Ecto neural progenitor cell (in vitro differentiated cells): ENCODE results near the gene FBXW8.

ENCODE experiments used
- DNase-seq: peaks from one replicate; pipeline ENCODE4 v3.0.0-alpha.2; 2018; ENCODE audit warnings: low spot score

The FBXW8 gene

DNA sequence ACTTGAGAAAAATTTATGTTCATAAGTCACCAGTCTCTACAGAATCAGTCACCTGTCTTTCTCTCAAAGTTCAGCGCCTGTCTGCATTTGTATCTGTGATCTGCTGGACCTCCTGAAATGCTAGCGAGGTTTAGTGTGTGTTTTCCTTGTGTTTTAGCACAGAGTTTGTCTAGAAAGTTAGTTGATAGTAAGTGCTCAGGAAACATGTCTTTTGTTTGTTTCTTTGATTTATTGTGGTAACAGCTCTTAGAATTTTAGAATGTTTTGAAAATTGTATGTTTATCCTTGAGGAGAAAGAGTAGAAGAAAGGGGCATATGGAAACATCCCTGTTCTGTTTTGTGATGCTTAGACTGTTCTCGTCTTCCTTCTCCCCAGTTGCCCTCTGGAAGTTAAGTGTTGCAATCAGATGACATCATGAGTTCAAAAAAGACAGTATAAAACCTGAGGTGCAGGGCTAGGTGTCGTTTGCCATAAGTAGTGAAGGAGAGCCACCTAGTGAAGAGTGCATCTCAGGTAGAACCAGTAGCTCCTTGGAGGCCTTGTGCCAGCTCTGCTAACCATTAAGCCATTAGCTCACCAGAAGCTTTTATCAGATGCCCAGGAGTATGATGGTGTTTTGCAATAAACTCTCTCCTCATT lies 44.8 kb downstream of the FBXW8 start:
- DNase-seq = no peak

DNA sequence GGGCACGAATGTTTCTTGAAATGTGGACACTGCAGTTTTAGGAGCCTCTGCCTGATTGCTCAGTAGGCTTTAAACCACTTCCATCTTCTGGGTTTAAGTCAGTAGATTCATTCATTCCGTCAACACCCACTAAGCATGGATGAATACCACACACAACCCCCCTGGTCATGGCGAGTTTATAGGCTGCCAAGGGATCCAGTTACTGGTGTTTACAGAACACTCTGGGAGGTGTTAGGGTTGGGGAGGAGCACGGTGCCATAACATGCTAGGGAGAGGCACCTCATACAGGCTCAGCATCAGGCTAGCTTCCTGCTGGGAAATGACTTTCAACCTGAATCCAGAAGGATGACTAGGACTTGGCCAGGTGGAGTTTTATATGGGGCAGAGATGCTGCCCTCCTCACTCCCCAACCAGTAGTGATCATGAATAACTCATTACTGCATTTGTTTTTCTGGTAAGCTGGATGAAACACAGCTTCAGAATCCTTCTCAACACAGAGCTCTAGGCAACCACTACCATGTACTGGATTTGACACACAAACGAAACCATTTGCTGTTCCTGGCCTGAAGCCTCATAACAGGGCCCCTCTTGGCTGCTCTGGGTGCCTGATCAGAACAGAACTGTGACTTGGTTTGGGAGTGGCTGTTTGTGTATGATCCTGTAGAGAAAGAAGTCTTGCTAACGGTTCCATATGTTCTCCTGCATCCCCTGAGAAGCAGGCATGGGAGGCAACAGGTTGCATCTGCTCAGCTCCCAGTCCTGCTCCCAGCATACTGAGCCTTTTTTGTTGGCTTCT lies 47.9 kb downstream of the FBXW8 start:
- no peak for DNase-seq

DNA sequence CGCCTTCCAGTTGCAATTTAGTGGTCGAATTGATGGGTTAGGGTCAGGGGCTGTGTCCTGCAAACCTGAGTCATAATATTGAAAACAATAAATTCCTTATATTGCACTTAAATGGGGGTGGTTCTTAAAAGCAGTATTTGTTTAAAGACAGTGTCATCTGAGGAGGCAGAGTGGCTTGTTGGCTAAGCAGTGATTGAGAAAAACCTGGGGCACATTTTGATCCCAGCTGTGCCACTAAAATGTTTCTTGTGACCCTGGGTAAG lies 48.4 kb downstream of the FBXW8 start:
- no peak for DNase-seq

DNA sequence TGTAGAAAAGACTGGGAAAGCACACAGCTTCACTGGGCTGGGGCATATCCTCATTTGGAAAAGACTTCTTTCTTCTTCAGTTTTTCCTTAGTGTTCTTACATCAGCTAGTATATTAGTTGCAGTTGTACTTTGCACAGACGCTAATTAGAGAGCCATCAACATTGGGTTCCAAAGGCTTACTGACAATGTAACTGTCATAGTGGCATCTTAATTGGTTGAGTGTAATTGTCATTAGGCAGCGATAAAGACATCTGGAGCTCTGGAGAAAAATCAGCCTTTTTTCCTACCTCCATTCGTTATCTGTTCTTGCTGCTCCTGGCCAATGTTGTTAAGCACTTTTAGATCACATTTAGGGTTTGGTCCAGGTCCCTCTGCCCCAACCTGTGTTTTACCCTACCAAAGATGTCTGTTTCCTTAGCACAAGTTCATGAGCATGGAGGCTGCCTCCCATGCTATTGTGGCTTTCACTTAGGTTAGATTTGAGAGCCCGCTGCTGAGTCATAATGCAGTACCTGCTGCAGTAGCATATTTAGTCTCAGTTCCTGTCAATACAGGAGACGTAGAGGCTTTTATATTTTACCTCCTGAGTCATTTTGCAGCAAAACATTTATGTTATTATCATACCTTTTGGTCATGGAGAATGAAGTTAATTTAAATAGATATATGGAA lies 49.2 kb downstream of the FBXW8 start:
- DNase-seq = no peak

DNA sequence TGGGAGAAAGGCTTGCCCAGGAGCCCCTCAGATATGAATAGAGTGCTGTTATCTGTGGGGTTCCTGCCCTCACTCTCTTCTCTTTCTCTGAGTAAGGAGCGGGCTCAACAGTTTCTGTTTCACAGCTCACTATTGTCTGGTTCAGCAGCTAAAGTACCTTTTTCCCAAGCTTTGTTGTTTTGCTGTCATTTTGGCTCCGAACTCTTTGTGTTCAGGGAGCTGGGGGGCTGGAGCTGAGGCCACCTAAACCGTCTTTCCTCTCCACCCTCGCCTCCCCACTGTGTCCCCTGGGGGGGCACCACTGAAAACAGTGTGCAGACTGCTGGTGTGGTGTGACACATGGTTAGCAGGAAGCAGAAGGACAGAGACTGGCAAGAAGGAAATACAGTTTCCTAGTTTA lies 51.4 kb downstream of the FBXW8 start:
- DNase-seq = no peak

DNA sequence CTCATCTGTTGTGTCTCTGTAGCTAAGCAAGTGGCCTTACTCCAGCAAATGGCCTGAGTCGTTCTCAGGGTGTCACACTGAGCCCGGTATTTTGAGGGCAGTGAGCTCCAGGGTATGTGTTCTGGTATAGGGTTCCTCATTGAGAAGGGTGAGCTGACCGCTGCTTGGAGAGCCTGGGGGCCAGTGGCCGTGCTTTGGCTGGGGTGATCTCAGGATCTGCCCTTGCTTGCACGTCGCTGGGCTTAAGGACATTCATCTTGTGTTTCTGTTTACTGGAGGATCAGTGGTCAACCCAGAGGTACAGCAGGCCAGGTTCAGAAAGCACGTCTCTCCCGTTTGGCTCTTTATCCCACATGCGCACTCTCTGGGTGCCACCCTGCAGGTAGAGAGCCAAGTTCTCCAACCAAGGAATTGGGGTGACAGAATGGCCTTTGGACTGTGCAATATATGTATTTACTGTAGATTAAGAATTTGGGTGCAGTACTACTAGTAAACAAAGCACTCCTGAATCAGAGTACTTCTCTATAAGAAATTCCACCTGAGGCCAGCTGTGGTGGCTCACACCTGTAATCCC lies 52.1 kb downstream of the FBXW8 start:
- DNase-seq = no peak

DNA sequence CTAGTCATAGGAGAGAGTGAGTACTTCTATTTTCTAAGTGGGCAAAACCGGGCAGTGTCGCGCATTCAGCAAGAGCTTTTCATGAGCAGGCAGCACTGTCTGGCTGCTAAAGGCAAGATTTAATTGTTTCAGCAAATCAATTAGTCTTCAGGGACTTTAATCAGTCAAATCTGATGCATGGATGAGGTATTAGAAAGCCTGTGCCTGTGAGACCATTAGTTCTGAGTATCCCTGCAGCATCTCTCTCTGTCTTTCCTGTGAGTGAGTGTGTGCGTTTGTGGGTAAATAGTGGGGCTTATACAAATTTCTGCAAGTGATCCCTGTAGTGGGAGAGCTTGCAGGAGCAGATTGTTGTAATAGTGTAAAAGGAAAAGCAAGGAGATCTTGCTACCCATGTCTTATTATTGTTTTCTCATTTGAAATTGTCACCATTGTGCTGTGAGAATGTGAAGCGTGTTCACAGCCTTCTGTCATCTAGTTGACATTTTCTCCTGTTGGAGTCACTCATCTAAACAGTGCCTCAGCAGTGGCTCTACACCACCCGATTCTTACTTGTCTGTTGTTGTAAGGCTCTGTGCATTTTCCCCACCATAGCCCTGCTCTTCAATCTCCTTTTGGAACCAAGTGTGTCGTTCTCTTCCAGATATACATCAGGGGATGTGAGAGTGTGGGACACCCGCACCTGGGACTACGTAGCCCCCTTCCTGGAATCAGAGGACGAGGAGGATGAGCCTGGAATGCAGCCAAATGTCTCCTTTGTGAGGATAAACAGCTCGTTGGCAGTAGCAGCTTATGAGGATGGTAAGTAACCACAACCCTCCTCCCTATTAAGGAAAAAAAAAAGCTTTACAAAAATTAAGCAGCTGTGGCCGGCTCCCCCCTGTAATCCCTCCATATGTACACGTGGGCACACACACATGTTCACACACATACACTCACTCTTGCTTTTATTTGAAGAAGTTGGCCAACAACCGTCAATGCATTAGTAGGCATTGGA lies 53.6 kb downstream of the FBXW8 start:
- no peak for DNase-seq

DNA sequence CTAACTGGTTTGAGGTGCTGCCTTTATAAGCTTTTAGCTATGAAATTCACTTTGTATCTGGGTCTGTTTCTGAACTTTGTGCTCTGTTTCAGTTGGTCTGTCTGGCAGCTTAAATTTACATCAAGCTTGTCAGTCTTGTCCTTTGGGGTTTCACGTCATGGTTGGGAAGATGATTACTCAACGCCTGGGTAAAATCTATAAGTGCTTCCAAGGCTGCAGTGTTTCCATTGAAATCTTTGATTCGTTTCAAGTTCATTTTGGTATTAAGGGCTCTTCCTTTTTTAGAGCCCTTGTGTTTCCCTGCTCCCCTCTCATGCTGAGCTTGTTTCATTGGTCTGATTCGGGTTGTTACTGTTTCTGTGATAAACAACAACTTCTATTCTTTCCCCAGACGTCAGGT lies 58.2 kb downstream of the FBXW8 start:
- no peak for DNase-seq

DNA sequence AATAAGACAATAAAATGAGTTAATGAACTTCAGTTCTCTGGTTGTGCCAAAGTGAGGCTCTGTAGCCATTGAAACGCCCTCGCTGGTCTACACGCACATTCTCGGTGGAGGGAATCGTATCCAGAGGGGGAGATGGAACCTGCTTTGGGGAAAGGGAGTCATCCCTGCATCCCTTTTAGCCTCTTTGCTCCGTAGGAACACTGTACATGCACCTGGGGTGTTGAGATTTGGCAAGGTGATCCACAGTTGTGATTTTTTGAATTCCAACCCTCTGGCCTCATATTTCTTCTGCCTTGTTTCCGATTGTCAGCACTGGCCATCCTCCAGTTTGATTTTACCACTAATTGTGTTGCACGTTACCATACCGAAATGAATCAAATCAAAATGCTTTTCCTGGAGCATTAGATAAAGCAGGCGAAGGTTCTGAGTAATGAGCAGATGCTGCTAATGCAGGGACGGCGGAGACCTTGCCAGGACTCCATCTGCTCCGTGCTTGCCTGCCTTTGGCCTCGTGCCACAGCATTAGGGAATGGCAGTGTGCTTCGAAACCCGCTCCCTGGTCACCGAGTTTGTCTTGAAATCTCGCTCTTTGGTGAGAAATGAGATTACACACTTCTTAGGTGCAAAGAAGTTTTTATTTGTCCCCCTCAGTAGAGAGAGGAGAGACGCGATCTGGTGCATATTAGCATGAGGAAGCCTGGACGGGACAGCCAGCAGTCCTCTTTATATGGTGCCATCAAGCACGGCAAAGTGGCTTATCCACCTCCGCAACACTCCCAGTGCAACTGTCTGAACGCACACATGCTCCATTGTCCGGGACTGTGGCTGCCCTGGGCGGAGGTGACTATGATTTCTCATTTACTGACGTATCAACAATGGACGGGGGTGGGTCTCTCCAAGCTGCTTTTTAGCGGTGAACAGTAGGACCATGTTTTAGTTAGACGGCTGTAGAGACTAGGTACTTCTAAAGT lies 59.1 kb downstream of the FBXW8 start:
- no peak for DNase-seq

DNA sequence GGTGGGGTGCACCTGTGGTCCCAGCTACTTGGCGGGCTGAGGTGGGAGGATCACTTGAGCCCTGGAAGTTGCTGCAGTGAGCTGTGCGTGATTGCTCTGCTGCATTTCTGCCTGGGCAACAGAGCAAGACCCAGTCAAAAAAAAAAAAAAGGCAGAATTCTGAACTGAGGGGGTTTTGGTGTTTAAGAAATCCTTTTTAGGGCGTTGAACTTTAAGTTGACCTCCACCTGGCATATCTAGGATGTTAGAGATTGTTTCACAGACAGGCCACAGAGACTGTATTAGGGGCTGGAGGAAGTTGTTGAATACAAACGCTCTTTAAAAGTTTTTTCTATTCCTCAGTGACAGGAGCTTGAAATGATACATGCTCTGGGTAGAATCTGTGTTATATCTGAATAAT lies 60.5 kb downstream of the FBXW8 start:
- DNase-seq = no peak

DNA sequence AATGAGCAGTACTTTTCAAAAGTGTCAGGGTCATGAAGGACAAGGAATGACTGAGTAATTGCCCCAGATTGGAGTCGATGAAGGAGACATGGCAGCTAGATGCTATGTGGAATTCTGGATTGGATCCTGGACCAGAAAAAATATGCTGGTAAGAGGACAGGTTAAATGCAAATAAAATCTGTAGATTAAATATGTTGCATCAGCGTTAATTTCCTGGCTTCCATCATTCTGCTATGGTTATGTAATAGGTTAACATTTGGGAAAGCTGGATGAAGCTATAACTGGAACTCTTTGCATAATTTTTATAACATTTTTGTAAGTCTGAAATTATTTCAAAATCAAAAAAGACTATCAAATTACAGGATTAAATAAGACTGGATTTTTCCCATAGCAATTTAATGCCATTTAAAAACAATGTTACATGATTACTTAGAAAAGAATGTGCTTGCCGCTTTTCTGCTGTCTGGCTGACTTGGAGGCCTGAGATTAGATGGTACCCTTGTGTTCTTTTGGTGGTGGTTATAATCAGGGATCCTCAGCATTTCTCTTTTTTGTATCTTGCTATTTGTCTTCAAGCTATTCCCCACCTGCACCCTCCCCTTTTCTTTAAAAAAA lies 65.1 kb downstream of the FBXW8 start:
- DNase-seq = no peak

DNA sequence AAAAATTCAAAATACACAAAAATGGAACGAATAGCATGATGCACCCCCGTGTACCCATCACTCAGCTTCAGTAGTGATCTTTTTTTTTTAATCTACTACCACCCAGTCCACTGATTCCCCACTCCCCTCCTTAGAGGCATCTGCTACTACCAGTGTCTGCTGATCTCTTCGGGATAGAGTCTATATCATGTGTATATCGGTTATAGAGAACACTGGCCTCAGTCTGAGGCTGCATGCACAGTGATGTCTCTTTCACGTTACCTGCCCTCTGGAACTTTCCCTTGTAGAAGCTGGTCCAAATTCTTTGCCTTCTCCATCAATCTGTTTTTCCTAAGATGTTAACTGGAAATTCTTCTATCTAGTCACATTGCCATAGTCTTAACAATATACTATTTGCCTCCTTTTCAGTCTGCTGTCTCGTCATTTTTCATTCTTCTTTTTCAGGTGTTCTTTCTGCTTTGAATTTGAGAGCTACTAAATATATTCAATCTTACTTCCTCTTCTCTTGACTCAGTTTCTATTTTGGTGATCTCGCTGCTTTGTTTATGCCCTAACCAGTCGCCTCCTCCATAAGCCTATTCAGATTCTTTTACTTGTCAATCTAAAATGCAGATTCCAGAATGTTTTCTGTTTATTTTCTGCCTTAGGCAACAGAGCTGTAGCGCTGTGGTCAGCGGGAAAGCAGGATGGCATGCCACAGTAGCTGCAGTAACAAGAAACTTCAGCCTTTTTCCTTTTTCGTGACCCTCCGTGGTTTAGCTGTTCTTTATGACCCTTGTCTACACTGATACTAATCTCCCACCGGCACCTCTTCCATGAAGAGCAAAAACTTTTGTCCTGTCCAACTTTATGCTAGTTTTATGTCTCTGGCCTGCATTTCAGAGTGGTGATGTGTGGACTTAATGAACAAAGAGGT lies 67.0 kb downstream of the FBXW8 start:
- no peak for DNase-seq

DNA sequence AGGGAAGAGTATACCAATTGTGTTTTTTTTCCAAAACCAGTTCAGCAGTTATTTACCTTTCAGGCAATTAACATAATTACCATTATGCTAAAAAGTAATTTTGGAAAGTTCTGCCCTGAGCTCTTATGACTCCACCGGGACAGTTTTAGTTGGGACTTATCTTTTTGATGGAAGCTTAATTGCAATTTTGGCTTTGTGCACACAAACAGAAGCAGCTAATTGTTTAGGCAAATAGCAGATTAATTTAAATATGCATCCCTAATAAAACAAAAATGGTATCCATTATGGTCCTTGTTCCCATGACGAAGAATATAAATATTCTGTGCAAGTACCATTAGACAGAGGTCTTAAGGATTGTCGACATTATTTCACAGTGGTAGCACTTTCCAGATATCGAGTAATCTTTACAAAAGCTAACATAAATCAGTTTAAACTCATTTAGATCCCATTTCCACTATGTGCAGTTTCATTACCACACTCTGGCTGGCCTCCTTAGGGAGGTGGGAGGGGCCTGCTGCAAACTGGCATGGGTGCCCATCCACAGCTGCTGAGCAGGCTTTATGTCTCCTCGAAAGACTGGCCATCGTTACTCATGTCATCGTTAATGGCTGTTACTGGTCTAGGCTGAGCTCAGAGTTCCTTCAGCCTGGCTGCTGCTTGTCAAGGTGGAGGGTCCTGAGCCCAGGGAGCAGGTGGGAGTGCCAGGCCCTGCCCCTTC lies 68.2 kb downstream of the FBXW8 start:
- no peak for DNase-seq

DNA sequence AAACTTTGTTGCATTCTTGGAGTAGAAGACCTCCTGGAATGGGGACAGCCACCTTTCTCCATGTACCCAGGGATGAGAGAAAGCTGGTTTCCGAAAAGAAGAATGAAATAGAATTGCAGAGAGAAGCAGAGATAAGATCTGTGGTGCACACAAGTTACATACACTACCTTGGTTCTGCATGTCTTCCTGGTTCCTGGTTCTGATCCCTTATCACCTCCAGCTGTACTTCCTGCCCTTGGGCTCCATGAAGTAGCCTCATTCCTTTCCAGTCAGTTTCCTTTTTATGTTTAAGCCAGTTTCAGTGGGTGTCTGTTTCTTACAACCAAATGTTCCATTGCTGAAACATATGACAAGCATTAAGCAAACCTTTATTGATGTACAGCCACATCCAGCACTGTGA lies 69.3 kb downstream of the FBXW8 start:
- DNase-seq = no peak

DNA sequence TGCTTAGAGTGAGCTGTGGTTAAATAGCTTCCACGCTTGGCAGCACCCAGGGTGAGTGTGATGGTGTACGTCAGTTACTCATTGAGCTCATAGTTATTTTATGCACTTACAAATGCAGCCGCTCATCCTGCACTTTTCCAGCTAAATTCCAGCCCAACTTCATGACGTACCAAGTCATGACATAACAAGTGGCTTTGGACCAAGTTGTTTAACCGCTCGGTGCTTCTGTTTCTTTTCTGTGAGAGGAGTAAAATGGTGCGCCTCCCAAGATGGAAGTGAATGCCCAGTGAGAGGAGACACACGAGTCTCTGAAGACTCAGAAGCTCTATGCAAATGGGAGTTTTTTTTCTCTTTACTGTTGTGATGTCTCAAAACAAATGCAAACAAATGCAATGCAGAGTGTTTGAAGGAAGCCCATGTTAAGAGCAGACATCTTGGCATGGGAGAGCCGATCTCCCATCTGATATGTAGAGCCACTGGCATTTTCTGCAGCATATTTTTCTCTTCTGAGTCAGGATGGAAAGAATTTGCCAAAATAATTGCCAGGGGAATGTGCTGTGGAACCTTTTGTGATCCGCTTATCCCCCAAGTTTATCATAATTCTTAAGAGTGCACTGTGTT lies 72.2 kb downstream of the FBXW8 start:
- no peak for DNase-seq

DNA sequence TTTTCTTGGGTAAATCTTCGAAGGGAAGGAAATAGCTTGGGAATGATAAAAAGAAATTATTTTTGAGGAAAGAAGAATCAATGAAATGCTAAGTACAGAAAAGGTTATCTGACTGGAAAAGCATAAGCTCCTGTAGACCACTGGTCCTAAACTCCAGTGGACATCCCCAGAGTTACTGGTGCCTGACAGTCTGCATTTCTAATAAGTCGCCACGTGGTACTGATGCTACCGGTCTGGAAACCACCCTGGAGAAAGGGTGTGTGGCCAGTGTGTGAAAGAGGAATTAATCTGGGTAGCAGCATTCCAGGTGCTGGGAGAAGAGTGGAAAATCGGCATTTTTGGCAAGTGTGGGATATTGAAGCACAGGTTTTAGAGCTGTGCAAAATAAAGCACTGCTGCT lies 73.3 kb downstream of the FBXW8 start:
- no peak for DNase-seq

DNA sequence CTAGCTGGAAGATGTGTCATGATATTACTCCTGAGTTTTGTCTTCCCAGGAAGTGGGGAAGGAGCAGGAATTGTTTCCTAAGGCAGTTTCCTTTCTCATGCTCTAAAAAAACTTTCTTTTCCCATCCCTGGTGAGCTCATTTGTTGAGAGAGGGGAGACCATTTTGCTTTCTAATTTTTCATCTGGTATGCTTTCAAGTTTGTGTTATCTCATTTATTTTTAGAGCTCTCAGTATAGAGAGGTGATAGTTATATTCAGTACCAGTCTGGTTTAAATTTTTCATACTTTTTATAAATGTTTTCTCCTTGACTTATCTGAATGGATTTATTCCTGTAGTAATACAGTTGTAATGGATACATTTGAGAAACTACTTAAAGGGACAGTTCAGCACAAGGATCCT lies 79.6 kb downstream of the FBXW8 start:
- DNase-seq = no peak
